B cell (primary cell): Measurements from ENCODE around the gene KHK.

Source experiments
- CTCF ChIP-seq: fragments of 200-600 bp; IDR thresholded peaks from one replicate; pipeline ENCODE4 v1.8.0; 2022; ENCODE audit warnings: antibody characterized with exemption, mild to moderate bottlenecking
- EZH2 ChIP-seq: IDR thresholded peaks from 2 replicates; pipeline ENCODE4 v1.6.1; 2012; ENCODE audit warnings: borderline replicate concordance, low read depth, mild to moderate bottlenecking, moderate library complexity, low read length; ENCODE audit not compliant: insufficient read depth, poor library complexity, severe bottlenecking

DNA sequence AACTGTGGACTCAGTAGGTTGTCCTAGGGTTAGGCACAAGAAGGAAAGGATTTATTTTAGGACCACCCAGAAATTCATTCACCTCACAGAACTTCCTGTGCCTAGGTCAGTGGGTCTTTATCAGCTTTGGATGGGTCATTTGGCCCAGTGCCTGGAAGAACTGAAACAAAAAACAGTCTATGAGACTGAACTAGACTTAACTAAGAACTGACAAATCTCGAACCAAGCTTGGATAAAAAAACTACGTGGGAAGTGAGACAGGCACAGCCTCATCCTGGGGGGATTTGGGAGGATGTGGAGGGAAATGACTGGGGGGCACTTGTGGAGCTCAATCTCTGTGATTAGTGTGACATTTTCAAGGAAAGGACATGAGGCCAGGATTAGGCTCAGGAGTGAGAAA lies 12.8 kb upstream of the KHK start:
- no peak for TF ChIP-seq CTCF
- no peak for TF ChIP-seq EZH2
